Stimulated activated memory B cell treated with anti-CD40 and anti-IgM and Interleukin-4, amounts not matched to agents 10 μg/mL and 1 μg/mL and 100 μg/mL, for 72 hours (primary cell): ENCODE measurements around the gene TRAF3IP1.
"Not testable (repeated sequence)": the region's sequence is repeated elsewhere in the genome, so short reads cannot be mapped to it uniquely, and the experiment has no call there.

Experiments used
- ATAC-seq: fragments of 150-1000 bp; cut with Tn5 transposase; 2 replicates; pipeline ENCODE4 v1.10.0; 2021
- H3K27ac Mint-ChIP-seq: one replicate; pipeline ENCODE4 v1.8.0; 2022; ENCODE audit warnings: mild to moderate bottlenecking, mixed read lengths
- H3K27me3 Mint-ChIP-seq: one replicate; pipeline ENCODE4 v1.8.0; 2022; ENCODE audit warnings: mixed read lengths
- H3K36me3 Mint-ChIP-seq: one replicate; pipeline ENCODE4 v1.8.0; 2022; ENCODE audit warnings: mixed read lengths
- H3K4me1 Mint-ChIP-seq: one replicate; pipeline ENCODE4 v1.8.0; 2022; ENCODE audit warnings: mixed read lengths
- H3K4me3 Mint-ChIP-seq: one replicate; pipeline ENCODE4 v1.8.0; 2022; ENCODE audit warnings: mild to moderate bottlenecking, moderate library complexity, mixed read lengths
- H3K9me3 Mint-ChIP-seq: one replicate; pipeline ENCODE4 v1.8.0; 2022; ENCODE audit warnings: mixed read lengths

TRAF3IP1 gene

GRCh38 chr2:238387332-238387731 lies 67.0 kb downstream of the TRAF3IP1 start:
- no peak for ATAC-seq
- Mint-ChIP-seq H3K36me3 (peaks cover 24% of the 10 kb centered on the region), H3K27ac (no peak overlapping the region), H3K4me1 (peaks cover 6% of the 10 kb centered on the region), H3K4me3 (no peak overlapping the region), H3K27me3 (no peaks in the 10 kb centered on the region), H3K9me3 (peaks cover 5% of the 10 kb centered on the region)

- no peaks in the 10 kb centered on the region for H3K27me3 Mint-ChIP-seq
- H3K27ac Mint-ChIP-seq: no peak overlapping the region
- peaks cover 19% of the 10 kb centered on the region for H3K36me3 Mint-ChIP-seq
- H3K9me3 Mint-ChIP-seq: peaks cover 3% of the 10 kb centered on the region
- H3K4me1 Mint-ChIP-seq: peaks cover 5% of the 10 kb centered on the region
- H3K4me3 Mint-ChIP-seq: no peak overlapping the region
- ATAC-seq: no peak
Observed at GRCh38 chr2:238388794-238389193, 68.5 kb downstream of the TRAF3IP1 start.

- Mint-ChIP-seq H3K27me3 (no peaks in the 10 kb centered on the region), H3K9me3 (no peaks in the 10 kb centered on the region), H3K36me3 (peaks cover 16% of the 10 kb centered on the region), H3K4me1 (no peaks in the 10 kb centered on the region), H3K4me3 (no peak overlapping the region), H3K27ac (no peak overlapping the region)
- ATAC-seq: no peak
Observed at GRCh38 chr2:238389988-238390589, 69.8 kb downstream of the TRAF3IP1 start.

GRCh38 chr2:238391042-238391689 lies 70.8 kb downstream of the TRAF3IP1 start:
- H3K27me3 Mint-ChIP-seq: no peaks in the 10 kb centered on the region
- no peaks in the 10 kb centered on the region for H3K9me3 Mint-ChIP-seq
- ATAC-seq: no peak
- H3K36me3 Mint-ChIP-seq: peaks cover 11% of the 10 kb centered on the region
- H3K27ac Mint-ChIP-seq: no peak overlapping the region
- no peaks in the 10 kb centered on the region for H3K4me1 Mint-ChIP-seq
- H3K4me3 Mint-ChIP-seq: no peak overlapping the region

- no peak overlapping the region for H3K27ac Mint-ChIP-seq
- no peaks in the 10 kb centered on the region for H3K4me1 Mint-ChIP-seq
- no peaks in the 10 kb centered on the region for H3K27me3 Mint-ChIP-seq
Observed at GRCh38 chr2:238396663-238397062, 76.3 kb downstream of the TRAF3IP1 start.

GRCh38 chr2:238397356-238397755 lies 77.0 kb downstream of the TRAF3IP1 start:
- Mint-ChIP-seq H3K27ac (no peak overlapping the region), H3K27me3 (no peaks in the 10 kb centered on the region), H3K9me3 (no peaks in the 10 kb centered on the region), H3K36me3 (peaks cover 19% of the 10 kb centered on the region), H3K4me3 (no peak overlapping the region), H3K4me1 (no peaks in the 10 kb centered on the region)
- no peak for ATAC-seq

More at GRCh38 chr2:238396663-238397062, 76.3 kb downstream of the TRAF3IP1 start:
- Mint-ChIP-seq H3K36me3 (peaks cover 16% of the 10 kb centered on the region), H3K4me3 (no peak overlapping the region), H3K9me3 (no peaks in the 10 kb centered on the region)
- ATAC-seq: no peak

GRCh38 chr2:238398577-238398976 lies 78.3 kb downstream of the TRAF3IP1 start:
- Mint-ChIP-seq H3K9me3 (no peaks in the 10 kb centered on the region), H3K27me3 (no peaks in the 10 kb centered on the region), H3K36me3 (peaks cover 15% of the 10 kb centered on the region), H3K4me3 (no peak overlapping the region), H3K4me1 (no peaks in the 10 kb centered on the region), H3K27ac (no peak overlapping the region)
- ATAC-seq: no peak

- ATAC-seq: no peak
- peaks cover 11% of the 10 kb centered on the region for H3K36me3 Mint-ChIP-seq
- no peaks in the 10 kb centered on the region for H3K9me3 Mint-ChIP-seq
Observed at GRCh38 chr2:238399094-238399493, 78.8 kb downstream of the TRAF3IP1 start.

GRCh38 chr2:238401551-238401950 lies 81.2 kb downstream of the TRAF3IP1 start:
- peaks cover 11% of the 10 kb centered on the region for H3K36me3 Mint-ChIP-seq

More at GRCh38 chr2:238399094-238399493, 78.8 kb downstream of the TRAF3IP1 start:
- H3K27ac Mint-ChIP-seq: no peak overlapping the region
- H3K4me3 Mint-ChIP-seq: no peak overlapping the region
- no peaks in the 10 kb centered on the region for H3K27me3 Mint-ChIP-seq
- no peaks in the 10 kb centered on the region for H3K4me1 Mint-ChIP-seq

GRCh38 chr2:238403632-238404405 lies 83.5 kb downstream of the TRAF3IP1 start:
- Mint-ChIP-seq H3K27me3 (no peaks in the 10 kb centered on the region), H3K4me1 (no peaks in the 10 kb centered on the region), H3K4me3 (no peak overlapping the region), H3K27ac (no peak overlapping the region), H3K9me3 (no peaks in the 10 kb centered on the region), H3K36me3 (peaks cover 17% of the 10 kb centered on the region)
- no peak for ATAC-seq

More at GRCh38 chr2:238401551-238401950, 81.2 kb downstream of the TRAF3IP1 start:
- H3K4me3 Mint-ChIP-seq: no peak overlapping the region
- no peaks in the 10 kb centered on the region for H3K9me3 Mint-ChIP-seq
- H3K4me1 Mint-ChIP-seq: no peaks in the 10 kb centered on the region
- no peaks in the 10 kb centered on the region for H3K27me3 Mint-ChIP-seq
- H3K27ac Mint-ChIP-seq: no peak overlapping the region
- no peak for ATAC-seq

GRCh38 chr2:238404406-238405216 lies 84.3 kb downstream of the TRAF3IP1 start:
- Mint-ChIP-seq H3K36me3 (peaks cover 13% of the 10 kb centered on the region), H3K4me3 (no peak overlapping the region), H3K9me3 (no peaks in the 10 kb centered on the region), H3K27me3 (no peaks in the 10 kb centered on the region), H3K27ac (no peak overlapping the region), H3K4me1 (no peaks in the 10 kb centered on the region)
- ATAC-seq: no peak

- peaks cover 12% of the 10 kb centered on the region for H3K36me3 Mint-ChIP-seq
- H3K27me3 Mint-ChIP-seq, ATAC-seq, H3K27ac Mint-ChIP-seq, H3K4me1 Mint-ChIP-seq, H3K4me3 Mint-ChIP-seq, H3K9me3 Mint-ChIP-seq: not testable (repeated sequence)
Observed at GRCh38 chr2:238405217-238405555, 84.9 kb downstream of the TRAF3IP1 start.

GRCh38 chr2:238406221-238406997 lies 86.1 kb downstream of the TRAF3IP1 start:
- H3K4me3 Mint-ChIP-seq: no peak overlapping the region
- no peaks in the 10 kb centered on the region for H3K27me3 Mint-ChIP-seq
- peaks cover 11% of the 10 kb centered on the region for H3K36me3 Mint-ChIP-seq
- H3K27ac Mint-ChIP-seq: no peak overlapping the region
- no peak for ATAC-seq
- no peaks in the 10 kb centered on the region for H3K9me3 Mint-ChIP-seq
- no peaks in the 10 kb centered on the region for H3K4me1 Mint-ChIP-seq

- no peaks in the 10 kb centered on the region for H3K9me3 Mint-ChIP-seq
- no peaks in the 10 kb centered on the region for H3K27me3 Mint-ChIP-seq
- ATAC-seq: no peak
Observed at GRCh38 chr2:238406998-238407285, 86.6 kb downstream of the TRAF3IP1 start.

GRCh38 chr2:238407566-238407965 lies 87.2 kb downstream of the TRAF3IP1 start:
- no peaks in the 10 kb centered on the region for H3K27me3 Mint-ChIP-seq
- H3K4me1 Mint-ChIP-seq: no peaks in the 10 kb centered on the region
- H3K9me3 Mint-ChIP-seq: no peaks in the 10 kb centered on the region
- peaks cover 6% of the 10 kb centered on the region for H3K36me3 Mint-ChIP-seq
- no peak overlapping the region for H3K27ac Mint-ChIP-seq
- no peak overlapping the region for H3K4me3 Mint-ChIP-seq
- no peak for ATAC-seq

More at GRCh38 chr2:238406998-238407285, 86.6 kb downstream of the TRAF3IP1 start:
- peaks cover 6% of the 10 kb centered on the region for H3K36me3 Mint-ChIP-seq
- no peak overlapping the region for H3K27ac Mint-ChIP-seq
- no peaks in the 10 kb centered on the region for H3K4me1 Mint-ChIP-seq
- no peak overlapping the region for H3K4me3 Mint-ChIP-seq
